Ishikawa (cell line): ENCODE data around the gene DNAJC30.

Source experiments
- CEBPB ChIP-seq: IDR thresholded peaks from 2 replicates; pipeline ENCODE4 v1.6.1; 2012
- CREB1 ChIP-seq: IDR thresholded peaks from 2 replicates; pipeline ENCODE4 v1.6.1; 2012; ENCODE audit warnings: low read depth
- EGR1 ChIP-seq: IDR thresholded peaks from 2 replicates; pipeline ENCODE4 v1.6.1; 2012
- EP300 ChIP-seq: IDR thresholded peaks from 2 replicates; pipeline ENCODE4 v1.6.1; 2012; ENCODE audit warnings: borderline replicate concordance
- FOXM1 ChIP-seq: IDR thresholded peaks from 2 replicates; pipeline ENCODE4 v1.6.1; 2012; ENCODE audit warnings: low read depth, borderline replicate concordance
- NFIC ChIP-seq: IDR thresholded peaks from 2 replicates; pipeline ENCODE4 v1.6.1; 2012
- RAD21 ChIP-seq: IDR thresholded peaks from 2 replicates; pipeline ENCODE4 v1.6.1; 2012; ENCODE audit warnings: low read depth
- TAF1 ChIP-seq: IDR thresholded peaks from 2 replicates; pipeline ENCODE4 v1.6.1; 2012; ENCODE audit warnings: low read depth, mild to moderate bottlenecking
- TCF12 ChIP-seq: IDR thresholded peaks from 2 replicates; pipeline ENCODE4 v1.6.1; 2012; ENCODE audit warnings: low read depth
- TEAD4 ChIP-seq: IDR thresholded peaks from 2 replicates; pipeline ENCODE4 v1.6.1; 2012
- YY1 ChIP-seq: IDR thresholded peaks from 2 replicates; pipeline ENCODE4 v1.6.1; 2012; ENCODE audit warnings: low read depth
- ZBTB7A ChIP-seq: IDR thresholded peaks from 2 replicates; pipeline ENCODE4 v1.6.1; 2012; ENCODE audit warnings: low read depth
- TF ChIP-seq, protein P1 (sequence below): IDR thresholded peaks from 2 replicates; pipeline ENCODE4 v1.6.1; 2012
- TF ChIP-seq, protein P2 (sequence below): IDR thresholded peaks from 2 replicates; pipeline ENCODE4 v1.6.1; 2012
- TF ChIP-seq, protein P3 (sequence below): IDR thresholded peaks from 2 replicates; pipeline ENCODE4 v1.6.1; 2012; ENCODE audit warnings: low read depth, mild to moderate bottlenecking

Gene DNAJC30

DNA sequence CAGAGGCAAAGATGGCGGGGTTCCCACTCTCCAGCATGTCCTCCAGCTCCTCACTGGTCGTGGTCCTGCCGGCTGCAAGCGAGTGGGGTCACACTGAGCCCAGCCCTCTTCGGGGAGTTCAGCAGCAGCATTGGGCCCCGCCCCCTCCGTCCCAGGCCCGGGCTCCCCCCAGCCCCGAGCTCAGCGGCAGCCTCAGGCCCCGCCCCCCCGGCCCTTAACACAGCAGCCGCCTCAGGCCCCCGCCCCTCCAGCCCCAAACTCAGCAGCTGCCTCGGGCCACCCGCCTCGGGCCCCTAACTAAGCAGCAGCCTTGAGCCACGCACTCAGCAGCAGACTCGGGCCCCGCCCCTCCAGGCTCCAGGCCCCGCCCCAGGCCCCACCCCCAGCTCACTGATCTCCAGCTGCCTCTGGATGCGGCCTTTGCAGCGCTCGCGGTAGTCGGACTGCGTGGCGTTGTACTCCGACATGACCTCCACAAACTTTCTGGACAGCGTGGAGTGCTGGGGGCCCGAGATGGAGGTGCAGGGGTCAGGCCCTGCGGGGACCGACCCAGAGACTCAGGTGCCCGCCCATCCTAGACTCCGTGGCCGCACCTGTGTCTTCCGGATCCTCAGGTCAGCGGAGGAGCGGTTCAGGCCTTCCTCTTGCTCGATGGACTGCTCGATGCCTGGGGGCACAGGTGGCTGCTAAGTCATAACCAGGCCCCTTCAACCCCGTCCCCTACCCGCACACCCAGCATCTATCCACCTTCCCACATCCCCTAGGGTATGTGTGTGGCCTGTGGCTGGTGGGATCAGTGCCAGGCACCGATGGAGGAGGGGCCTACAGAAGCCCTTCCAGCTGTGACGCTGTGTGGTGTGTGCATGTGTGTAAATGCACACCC, 20.7 kb upstream of the DNAJC30 start:
- TF ChIP-seq, protein P1, sequence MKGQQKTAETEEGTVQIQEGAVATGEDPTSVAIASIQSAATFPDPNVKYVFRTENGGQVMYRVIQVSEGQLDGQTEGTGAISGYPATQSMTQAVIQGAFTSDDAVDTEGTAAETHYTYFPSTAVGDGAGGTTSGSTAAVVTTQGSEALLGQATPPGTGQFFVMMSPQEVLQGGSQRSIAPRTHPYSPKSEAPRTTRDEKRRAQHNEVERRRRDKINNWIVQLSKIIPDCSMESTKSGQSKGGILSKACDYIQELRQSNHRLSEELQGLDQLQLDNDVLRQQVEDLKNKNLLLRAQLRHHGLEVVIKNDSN, result no peak
- TF ChIP-seq, protein P2, sequence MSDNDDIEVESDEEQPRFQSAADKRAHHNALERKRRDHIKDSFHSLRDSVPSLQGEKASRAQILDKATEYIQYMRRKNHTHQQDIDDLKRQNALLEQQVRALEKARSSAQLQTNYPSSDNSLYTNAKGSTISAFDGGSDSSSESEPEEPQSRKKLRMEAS, result no peak
- TF ChIP-seq RAD21 (no peak), FOXM1 (no peak), YY1 (no peak), CEBPB (no peak), EGR1 (no peak), ZBTB7A (no peak), TEAD4 (no peak), TAF1 (no peak), EP300 (no peak), NFIC (no peak), CREB1 (no peak), TCF12 (no peak)
- TF ChIP-seq, protein P3, sequence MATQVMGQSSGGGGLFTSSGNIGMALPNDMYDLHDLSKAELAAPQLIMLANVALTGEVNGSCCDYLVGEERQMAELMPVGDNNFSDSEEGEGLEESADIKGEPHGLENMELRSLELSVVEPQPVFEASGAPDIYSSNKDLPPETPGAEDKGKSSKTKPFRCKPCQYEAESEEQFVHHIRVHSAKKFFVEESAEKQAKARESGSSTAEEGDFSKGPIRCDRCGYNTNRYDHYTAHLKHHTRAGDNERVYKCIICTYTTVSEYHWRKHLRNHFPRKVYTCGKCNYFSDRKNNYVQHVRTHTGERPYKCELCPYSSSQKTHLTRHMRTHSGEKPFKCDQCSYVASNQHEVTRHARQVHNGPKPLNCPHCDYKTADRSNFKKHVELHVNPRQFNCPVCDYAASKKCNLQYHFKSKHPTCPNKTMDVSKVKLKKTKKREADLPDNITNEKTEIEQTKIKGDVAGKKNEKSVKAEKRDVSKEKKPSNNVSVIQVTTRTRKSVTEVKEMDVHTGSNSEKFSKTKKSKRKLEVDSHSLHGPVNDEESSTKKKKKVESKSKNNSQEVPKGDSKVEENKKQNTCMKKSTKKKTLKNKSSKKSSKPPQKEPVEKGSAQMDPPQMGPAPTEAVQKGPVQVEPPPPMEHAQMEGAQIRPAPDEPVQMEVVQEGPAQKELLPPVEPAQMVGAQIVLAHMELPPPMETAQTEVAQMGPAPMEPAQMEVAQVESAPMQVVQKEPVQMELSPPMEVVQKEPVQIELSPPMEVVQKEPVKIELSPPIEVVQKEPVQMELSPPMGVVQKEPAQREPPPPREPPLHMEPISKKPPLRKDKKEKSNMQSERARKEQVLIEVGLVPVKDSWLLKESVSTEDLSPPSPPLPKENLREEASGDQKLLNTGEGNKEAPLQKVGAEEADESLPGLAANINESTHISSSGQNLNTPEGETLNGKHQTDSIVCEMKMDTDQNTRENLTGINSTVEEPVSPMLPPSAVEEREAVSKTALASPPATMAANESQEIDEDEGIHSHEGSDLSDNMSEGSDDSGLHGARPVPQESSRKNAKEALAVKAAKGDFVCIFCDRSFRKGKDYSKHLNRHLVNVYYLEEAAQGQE, result no peak

DNA sequence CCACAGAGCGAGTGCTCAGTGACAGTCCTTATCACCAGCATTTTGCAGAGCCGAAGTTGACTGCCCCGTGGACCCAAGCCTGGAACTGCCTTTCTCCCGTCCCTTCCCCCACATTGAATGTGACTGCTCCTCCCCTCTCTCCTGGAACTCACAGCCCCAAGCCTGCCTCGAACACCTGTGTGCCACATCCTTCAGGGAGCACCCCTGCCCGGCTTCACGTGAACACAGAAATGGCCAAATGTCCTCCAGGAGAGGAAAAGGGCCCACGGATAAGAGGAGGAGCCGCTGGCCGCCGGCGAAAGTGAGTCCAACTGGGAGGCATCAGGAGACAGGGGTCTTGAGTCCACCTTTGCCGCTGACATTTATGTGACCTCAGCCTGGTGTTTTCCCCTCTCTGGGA, 20.0 kb upstream of the DNAJC30 start:
- no peak for TF ChIP-seq EGR1
- TF ChIP-seq CREB1, result no peak
- TF ChIP-seq, protein P1, result no peak
- TF ChIP-seq, protein P2, result no peak

DNA sequence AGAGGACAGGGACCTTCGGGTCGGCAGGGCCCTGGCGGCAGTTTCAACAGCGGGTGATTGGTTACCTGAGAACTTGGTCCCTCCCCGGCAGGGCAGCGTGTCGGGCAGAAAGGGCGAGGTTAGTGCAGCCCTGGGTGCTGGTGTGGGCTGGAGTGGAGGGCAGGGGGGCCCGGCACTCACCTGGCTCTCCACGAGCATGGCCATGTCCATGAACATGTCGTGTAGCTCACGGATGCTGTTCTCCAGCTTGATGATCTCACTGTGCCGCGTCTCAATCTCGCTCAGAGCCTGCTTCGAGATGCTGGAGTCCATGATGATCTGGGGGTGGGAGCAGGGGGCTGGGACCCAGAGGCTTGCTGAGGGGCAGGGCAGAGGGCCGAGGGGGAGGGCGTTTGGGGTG, 19.4 kb upstream of the DNAJC30 start:
- no peak for TF ChIP-seq TAF1
- no peak for TF ChIP-seq EP300
- TF ChIP-seq FOXM1, result no peak
- no peak for TF ChIP-seq NFIC
- TF ChIP-seq, protein P2, result no peak
- TF ChIP-seq CEBPB, result no peak
- no peak for TF ChIP-seq TEAD4
- TF ChIP-seq, protein P1, result no peak
- no peak for TF ChIP-seq EGR1
- TF ChIP-seq TCF12, result no peak
- no peak for TF ChIP-seq CREB1
- TF ChIP-seq RAD21, result no peak
- TF ChIP-seq YY1, result no peak

DNA sequence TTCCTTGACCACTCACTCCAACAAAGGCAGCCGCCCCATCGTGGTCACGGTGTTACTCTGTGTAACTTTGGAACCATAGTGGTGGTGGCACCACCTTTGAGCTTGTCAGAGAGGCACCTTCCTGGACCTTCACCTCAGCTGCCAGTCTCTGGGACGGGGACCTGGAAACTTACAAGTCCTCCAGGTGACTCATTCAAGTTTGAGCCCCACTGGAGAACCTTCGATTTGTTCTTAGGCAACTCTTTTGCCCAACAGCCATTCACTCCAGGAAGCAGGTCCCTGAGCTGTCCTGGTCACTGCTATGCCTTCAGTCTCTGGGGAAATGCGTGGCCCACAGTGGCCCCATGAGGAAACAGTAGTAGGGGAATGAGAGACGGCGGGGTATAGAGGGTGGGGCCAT, 19.0 kb upstream of the DNAJC30 start:
- TF ChIP-seq TCF12 (no peak), EP300 (no peak), ZBTB7A (no peak)
- TF ChIP-seq, protein P1, result no peak

DNA sequence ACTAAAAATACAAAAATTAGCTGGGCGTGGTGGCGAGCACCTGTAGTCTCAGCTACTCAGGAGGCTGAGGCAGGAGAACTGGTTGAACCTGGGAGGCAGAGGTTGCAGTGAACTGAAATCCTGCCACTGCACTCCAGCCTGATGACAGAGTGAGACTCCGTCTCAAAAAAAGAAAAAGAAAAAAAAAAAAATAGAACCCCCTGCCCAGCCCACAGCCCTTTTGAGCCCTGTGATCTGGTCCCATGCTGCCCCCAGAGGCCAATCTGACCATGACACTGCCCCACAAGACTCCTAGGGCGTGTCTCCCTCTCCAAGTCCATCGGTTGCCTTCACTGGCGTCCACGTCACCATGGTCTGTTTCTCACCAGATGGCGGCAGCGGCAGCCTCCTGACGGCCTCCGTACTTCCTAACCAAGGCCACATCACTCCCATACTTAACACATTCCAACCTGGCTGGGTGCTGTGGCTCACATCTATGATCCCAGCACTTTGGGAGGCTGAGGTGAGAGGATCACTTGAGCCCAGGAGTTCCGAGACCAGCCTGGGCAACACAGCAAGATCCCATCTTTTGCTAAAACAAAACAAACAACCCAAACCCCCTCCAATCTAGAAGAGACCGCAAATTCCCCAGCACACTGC, 18.2 kb upstream of the DNAJC30 start:
- TF ChIP-seq RAD21 (peak; percentile 55; the same call in 1 of the 2 replicates), TAF1 (no peak)

DNA sequence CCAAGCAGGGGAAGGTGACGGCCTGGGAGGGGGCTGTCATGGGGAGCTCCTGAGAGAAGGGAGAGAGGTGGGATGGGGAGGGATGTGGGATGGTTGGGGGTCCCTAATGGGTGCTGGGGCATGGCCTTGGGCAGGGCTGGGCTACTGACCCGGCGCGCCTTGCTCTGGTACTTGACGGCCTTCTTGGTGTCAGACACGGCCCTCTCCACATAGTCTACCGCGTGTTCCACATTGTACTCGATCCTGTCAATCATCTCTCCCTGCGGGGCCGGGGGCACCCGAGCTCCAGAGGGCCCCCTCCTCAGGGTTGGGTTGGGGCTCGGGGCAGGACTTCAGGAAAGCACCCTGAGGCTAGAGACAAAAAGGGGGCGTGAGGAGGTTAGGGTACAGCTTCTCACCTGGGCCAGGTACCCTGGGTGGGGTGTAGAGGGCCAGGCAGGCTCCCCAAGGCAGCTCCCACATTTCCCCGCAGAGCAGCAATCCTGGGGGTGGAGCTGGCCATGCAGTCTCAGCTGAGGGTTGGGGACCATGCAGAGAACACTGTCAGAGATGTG, 17.4 kb upstream of the DNAJC30 start:
- TF ChIP-seq CEBPB (no peak), CREB1 (no peak)
- TF ChIP-seq, protein P2, result no peak
